ENCODE data around the gene NIPAL3.
"Not testable (repeated sequence)": the region's sequence is repeated elsewhere in the genome, so short reads cannot be mapped to it uniquely, and the experiment has no call there.

The NIPAL3 gene

GRCh38 chr1:24490101-24490781 is 74.6 kb downstream of the NIPAL3 start:
- no peak for DNase-seq (ENCODE audit: low spot score)

DNA sequence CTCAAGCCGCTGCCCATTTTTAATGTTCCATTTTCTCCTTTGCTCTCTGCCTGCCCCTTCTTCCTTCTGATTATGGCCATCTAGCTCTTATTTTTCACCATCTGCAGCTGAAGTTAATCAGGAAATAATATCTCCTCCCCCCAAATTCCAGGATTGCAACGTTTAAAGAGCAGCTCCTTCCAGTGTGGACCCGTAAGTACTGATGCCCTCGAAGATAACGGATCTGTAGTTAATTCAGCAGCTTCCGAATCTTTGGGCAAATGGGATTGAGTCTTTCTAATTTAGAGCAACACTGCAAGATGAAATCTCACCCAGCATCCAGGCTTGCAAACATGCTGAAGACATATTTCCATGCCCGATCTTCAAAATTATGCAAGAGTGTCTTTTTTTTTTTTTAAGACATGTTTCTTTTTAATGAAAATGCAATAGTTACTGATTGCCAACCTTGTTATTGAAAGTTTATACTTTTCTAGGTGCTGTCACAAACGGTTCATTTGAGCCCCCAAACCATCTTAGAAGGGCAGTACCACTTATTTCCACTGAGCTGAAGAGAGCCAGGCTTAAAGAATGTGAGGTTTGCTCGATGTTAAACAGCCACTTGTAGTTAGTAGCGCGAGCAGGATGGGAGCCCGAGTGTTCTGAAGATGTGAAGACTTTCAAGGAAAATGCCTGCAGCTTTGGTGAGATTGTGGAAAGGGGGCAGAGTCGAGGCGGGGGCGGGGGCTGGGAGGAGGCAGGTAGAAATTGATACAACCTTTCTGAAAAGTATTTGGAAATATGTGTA is 76.2 kb downstream of the NIPAL3 start:
- DNase-seq (ENCODE audit: low spot score), result no peak

DNA sequence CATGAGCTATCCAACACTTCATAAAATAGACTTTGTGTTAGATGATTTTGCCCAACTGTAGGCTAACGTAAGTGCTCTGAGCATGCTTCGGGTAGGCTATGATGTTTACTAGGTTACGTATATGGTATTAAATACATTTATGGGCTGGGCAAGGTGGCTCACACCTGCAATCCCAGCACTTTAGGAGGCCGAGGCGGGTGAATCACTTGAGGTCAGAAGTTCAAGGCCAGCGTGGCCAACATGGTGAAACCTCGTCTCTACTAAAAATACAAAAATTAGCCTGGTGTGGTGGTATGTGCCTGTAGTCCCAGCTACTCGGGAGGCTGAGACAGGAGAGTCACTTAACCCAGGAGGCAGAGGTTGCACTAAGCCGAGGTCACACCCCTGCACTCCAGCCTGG is 77.3 kb downstream of the NIPAL3 start:
- DNase-seq (ENCODE audit: low spot score), result not testable (repeated sequence)

DNA sequence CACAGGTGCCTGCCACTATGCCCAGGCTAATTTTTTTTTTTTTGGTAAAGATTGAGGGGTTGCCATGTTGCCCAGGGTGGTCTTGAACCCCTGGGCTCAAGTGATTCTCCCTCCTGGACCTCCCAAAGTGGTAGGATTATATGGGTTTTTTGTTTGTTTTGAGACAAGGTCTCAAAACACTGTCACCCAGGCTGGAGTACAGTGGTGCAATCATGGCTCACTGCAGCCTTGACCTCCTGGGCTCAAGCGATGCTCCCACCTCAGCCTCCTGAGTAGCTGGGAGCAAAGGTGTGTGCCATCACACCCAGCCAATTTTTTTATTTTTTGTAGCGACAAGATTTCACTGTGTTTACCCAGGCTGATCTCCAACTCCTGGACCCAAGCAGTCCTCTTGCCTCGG is 78.2 kb downstream of the NIPAL3 start:
- DNase-seq (ENCODE audit: low spot score), result no peak

DNA sequence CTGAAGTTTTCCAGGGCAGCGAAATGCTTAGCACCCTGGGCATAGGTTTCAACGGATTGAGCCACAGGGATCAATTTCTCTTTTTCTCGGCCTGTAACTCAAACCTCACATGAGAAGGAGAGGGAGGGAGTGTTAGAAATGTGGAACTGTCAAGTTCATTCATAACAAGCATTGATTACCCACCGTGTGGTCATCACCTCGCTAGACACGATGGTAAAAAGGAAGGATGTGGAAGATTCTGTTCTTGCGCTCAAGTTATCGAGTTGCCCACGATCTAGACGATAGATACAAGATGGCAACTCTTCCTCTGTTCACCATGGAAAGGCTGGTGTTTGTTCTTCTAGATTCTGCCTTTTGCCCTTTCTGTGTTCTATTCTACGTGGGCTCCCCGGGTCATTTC is 83.0 kb downstream of the NIPAL3 start:
- no peak for DNase-seq (ENCODE audit: low spot score)

GRCh38 chr1:24500448-24501048 is 84.9 kb downstream of the NIPAL3 start:
- DNase-seq (ENCODE audit: low spot score), result no peak

- DNase-seq (ENCODE audit: low spot score), result no peak
These were observed 85.9 kb downstream of the NIPAL3 start for GRCh38 chr1:24501371-24502064.

GRCh38 chr1:24502065-24502708 is 86.6 kb downstream of the NIPAL3 start:
- DNase-seq (ENCODE audit: low spot score), result peak; percentile 68

DNA sequence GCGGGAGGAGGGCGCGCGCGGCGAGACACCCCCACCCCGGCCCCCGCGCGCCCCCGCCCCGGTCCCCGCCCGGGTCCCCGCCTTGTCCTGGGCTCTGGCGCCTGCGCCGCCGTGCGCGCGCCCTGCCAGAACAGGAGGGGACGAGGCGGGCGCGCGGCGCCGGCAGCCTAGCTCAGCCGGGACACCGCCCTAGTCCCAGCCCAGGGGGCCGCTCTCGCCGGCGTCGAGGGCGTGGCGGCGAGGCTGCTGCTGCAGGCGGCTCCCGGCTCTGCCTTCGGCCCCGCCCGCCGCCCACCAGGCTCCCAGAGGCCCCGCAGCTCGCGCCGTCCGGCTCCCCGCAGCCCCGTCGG is 87.1 kb downstream of the NIPAL3 start, which contains the start of gene RCAN3:
RCAN3 (plus strand) TSS at position 128 of the 350 bp plus-strand sequence. CDS start 11,537 bp downstream, outside the sequence.
- peak; percentile 73 for DNase-seq (ENCODE audit: low spot score)

DNA sequence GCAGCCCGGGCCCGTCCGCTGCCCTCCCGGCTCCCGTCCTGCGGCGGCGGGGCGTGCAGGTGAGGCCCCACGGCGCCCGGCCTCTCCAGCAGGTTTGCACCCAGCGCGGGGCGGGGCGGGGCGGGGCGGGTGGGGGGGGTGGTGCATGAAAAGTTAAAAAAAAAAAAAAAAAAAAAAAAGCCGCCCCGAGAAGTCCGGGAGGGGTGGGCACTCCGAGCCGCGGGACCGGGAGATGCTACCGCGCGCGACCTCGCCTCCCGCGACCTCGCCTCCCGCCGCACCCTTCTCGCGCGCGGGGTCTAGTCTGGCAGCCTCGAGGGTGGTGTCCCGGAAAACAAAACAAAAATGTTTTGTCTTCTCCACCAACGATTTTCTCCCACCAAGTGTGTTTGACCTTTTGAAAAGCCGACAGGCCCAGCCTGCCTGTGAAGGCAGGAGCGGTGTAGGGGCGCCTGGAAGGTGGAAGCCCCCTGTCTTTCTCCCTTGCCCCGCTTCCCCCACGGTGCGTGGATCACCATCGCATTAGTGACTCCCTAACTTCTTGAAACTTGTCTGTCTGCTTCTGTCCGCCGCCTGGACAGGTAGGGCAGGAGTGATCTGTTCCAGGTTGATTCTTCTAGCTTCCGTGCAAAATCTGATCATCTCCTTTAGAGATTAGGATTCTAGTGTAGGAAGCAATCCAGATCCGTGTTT is 87.6 kb downstream of the NIPAL3 start:
- peak; percentile 48 for DNase-seq (ENCODE audit: low spot score)

- peak; percentile 43 for DNase-seq (ENCODE audit: low spot score)
These were observed 88.4 kb downstream of the NIPAL3 start for GRCh38 chr1:24503870-24504523.

- peak; percentile 44 for DNase-seq (ENCODE audit: low spot score)
These were observed 89.0 kb downstream of the NIPAL3 start for GRCh38 chr1:24504560-24504959.

DNA sequence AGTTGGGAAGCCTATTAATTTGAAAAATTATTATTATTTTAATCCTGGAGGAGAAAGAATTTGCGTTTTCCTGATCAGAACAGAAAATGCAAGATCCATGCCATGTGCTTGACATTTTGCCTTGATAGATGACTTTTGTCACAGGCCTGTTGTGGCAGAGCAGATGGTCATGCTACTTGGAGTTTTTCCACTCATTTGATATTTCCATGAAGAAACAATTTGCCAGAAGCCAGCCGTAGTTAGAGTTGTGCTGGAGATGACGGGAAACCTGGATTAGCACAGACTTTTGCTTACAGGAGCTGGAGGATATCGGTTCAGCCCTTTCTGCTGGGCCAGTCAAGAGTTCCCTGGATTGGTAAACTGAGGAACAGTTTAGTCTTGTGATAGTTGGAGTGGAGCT is 90.2 kb downstream of the NIPAL3 start:
- DNase-seq (ENCODE audit: low spot score), result peak; percentile 92

DNA sequence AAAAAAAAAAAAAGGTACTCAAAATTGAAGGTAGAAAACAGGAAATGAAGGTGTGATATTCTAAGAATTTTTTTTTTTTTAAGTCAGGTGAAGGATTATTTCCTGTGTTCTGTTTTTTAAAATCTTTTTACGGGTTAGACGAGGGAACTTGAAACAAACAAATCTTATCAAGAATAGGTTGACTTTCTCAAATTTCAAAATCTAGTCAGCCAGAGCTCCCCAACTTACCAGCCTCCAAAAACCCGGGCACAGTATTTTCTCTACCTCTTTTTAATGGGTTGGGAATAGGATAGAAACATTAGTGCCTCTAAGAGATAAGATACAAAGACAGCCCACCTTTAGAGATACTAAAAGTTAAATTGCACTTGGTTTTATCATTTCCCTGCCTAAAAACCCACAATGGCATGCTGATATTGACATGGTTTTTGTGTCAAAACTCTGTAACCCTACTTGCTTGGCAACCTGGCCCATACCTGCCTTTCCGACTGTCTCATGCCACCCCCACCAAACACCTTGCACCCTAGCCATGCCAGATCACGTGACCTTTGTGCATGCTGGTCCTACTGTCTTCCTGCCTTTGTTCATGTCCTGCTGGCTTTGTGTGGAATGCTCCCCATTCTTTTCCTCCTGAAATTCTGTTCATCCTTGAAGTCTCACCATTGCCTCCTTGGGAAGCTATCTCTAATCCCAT is 91.2 kb downstream of the NIPAL3 start:
- peak; percentile 47 for DNase-seq (ENCODE audit: low spot score)

- DNase-seq (ENCODE audit: low spot score), result no peak
These were observed 91.8 kb downstream of the NIPAL3 start for GRCh38 chr1:24507405-24507804.

DNA sequence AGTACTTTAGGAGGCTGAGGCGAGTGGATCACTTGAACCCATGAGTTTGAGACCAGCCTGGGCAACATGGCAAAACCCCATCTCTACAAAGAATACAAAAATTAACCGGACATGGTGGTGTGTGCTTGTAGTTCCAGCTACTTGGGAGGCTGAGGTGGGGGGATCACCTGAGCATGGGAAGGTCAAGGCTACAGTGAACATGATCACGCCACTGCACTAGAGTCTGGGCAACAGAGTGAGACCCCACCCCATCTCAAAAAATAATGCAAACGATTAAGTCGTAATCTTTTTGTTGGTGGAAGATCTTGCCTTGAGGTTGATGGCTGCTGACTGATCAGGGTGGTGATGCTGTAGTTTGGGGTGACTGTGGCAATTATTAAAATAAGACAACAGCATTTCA is 93.3 kb downstream of the NIPAL3 start:
- no peak for DNase-seq (ENCODE audit: low spot score)

- DNase-seq (ENCODE audit: low spot score), result peak; percentile 80
These were observed 98.1 kb downstream of the NIPAL3 start for GRCh38 chr1:24513706-24514105.

DNA sequence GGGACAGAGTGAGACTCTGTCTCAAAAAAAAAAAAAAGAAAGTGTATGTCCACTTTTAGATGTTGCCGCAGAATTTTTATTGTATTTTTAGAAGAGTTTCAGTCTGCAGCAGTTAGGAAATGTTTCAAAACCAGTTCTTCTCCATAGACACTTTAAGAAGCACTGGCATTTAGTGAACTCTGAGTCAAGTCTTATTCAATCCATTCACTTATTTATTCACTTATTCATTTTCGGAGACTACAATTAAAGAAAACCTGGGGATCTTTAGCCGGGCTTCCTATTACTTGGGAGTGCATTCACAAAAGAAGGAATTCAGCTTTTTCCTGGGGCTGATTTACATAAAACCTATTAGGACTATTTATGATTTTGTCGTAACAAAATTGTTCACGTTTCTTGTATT is 99.3 kb downstream of the NIPAL3 start:
- peak; percentile 26 for DNase-seq (ENCODE audit: low spot score)

DNA sequence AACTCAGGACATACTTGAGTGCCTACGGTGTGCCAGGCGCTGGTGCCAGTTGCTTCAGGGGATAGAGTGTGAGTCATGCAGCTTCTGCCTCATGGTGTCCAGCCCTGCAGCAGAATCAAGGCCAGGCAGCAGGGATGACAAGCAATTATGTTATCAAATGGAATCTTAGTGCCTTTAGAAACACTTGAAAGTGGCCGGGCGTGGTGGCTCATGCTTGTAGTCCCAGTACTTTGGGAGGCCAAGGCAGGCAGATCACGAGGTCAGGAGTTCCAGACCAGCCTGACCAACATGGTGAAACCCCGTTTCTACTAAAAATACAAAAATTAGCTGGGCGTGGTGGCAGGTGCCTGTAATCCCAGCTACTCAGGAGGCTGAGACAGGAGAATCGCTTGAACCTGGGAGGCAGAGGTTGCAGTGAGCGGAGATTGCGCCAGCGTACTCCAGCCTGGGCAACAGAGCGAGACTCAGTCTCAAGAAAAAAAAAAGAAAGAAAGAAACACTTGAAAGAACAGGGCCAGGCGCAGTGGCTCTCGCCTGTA is 100.1 kb downstream of the NIPAL3 start:
- DNase-seq (ENCODE audit: low spot score), result peak; percentile 71

- DNase-seq (ENCODE audit: low spot score), result peak; percentile 51
These were observed 100.9 kb downstream of the NIPAL3 start for GRCh38 chr1:24516506-24516905.

All from cerebellar cortex (tissue), 1 donor.